Mesenteric fat pad (tissue), 1 donor: Measurements from ENCODE around the gene KCNQ4. TPM values are rescaled to one million over a fixed set of nuclear protein-coding genes. Genes with fewer than 3 reads are reported as not detected.

ENCODE experiments used
- DNase-seq: peaks from one replicate; pipeline ENCODE4 v3.0.0-alpha.2; 2020; ENCODE audit warnings: low spot score
- total RNA-seq: library from RNA; stranded (reverse); fragmentation: NEBNext Ultra II Directional; extraction: Animal tissue kit (Norgen Biotek cat#: 25700); gene quantifications from one replicate; pipeline ENCODE4 v1.2.1, GENCODE V29; 2021
- donor health status: DM: yes; HTN: yes; CAD: no.

The KCNQ4 gene
- total RNA-seq, 1 donor from 2014 or later, result 1.4 TPM

GRCh38 chr1:40818264-40818961, 34.8 kb downstream of the KCNQ4 start:
- DNase-seq, result no peak

DNA sequence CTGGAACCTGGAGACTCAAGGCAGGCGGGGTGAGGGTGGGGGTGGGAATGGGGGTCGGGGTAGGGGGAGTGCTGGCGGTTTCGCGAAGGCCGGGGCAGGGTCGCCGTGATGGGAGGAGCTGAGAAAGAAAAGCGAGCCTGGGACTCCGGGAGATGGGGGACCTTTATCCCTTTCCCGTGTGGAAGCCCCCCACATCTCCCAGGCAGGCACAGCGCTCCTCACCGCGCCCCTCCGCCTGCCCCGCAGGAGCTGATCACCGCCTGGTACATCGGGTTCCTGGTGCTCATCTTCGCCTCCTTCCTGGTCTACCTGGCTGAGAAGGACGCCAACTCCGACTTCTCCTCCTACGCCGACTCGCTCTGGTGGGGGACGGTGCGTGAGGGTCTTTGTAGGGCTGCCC, 35.5 kb downstream of the KCNQ4 start:
- DNase-seq, result no peak

DNA sequence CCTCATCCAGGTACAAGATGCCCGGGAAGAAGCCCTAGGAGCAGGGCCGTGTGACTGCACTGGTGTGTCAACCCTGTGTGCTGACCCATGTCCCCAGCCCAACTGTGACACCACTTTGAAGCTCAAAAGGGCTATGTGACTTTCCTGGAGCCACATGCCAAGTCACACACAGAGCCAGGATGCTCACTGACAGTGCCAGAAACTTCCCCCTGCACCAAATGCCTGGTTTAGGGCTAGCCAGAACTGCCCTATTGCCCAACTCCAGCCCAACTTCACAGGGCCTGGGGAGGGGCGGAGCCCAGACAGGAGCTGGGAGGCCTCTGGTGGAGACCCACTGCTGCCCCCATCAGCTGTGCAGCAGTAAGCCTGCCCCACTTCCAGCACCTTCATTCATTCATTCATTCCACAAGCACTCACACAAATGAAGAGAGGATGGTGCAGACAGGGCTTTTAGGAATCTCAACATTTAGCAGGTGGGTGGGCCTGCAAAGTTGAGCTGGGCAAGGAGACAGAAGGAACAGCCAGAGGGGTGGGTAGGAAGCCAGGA, 36.7 kb downstream of the KCNQ4 start:
- no peak for DNase-seq

DNA sequence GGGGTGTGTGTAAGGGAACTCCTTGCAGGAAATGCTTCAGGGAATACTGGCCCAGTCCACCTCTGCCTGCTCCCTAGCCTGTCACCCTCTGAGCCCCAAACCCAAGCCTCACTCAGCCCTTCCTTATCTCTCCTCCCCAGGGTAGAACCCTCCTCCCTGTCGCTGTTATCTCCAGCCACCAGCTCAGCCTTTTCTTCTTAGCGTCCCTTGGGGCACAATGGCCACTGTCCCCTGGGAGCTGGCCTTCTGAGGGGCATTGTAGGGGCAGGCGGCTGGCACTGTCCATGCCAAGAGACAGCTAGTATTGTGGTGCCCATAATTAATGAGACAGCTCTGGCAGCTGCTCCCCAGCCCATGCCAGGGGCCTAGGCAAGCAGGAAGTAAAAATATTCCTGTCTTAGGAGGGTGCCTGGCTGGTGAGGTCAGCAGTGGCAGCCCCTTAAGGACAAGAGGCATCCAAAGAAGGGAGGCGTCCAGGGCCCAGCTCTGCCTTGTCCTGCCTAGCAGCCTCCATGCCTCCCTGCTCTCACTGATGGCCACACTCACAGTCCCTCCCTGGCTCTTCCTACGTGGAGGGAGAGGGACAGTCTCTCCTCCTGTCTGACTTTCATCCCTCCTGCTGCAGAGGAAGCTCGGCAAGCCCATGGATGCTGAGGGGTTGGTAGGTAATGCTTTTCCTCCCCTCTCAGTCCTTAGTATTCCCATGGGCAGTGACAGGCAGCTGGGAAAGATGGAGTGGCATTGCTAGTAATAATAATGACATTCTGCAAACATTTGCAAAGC, 37.5 kb downstream of the KCNQ4 start:
- DNase-seq, result no peak

GRCh38 chr1:40822890-40823289, 39.3 kb downstream of the KCNQ4 start:
- DNase-seq, result no peak

DNA sequence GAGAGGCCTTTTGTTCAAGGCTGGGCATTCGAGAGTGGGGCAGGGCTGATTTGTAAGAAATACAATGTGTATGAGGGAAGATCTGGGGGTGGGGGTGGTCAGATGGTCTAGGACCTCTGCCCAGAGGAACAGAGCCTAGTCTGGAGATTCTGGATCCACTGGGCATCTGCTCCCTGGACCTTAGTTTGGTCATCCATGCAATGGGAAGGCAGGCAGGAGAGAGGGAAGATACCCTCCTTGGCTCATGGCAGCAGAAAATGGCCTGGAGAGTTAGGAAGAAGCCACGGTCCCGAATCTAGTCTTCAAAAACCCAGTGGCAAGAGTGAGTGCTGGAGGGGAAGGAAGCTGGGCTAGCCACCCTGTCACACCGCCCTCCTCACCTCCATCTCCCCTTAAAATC, 39.8 kb downstream of the KCNQ4 start:
- DNase-seq, result no peak

- no peak for DNase-seq
These were observed 40.4 kb downstream of the KCNQ4 start for GRCh38 chr1:40823983-40824382.

- DNase-seq, result no peak
These were observed 41.2 kb downstream of the KCNQ4 start for GRCh38 chr1:40824591-40825434.

GRCh38 chr1:40825435-40825788, 41.8 kb downstream of the KCNQ4 start:
- DNase-seq, result no peak

- no peak for DNase-seq
These were observed 42.4 kb downstream of the KCNQ4 start for GRCh38 chr1:40825996-40826395.

DNA sequence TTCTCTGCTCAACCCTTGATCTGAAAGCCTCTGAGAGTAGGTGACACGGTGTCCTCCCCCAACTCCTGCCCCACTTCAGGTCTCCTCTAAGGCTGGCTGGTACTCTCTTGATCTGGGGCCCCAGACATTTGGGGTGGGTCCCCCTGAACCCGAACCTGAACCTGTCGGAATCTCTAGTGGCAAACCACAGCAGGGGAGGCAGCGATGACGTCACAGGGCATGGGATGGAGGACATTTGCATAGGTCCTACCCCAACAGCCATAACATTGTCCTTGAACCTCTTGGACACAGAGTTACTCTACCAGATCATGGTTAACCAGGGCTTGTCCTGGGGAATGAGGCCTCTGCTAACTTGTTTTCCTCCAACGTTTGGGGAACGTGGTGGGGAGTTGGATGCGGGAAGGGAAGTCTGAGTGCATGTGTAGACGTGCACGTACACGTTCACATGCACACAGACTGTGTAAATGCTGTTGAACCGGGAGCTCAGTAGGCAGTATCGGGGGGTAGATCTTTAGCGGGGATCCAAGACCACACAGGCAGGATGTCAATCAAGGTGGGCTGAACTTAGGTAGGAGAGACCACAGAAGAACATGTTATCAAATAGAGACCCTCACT, 46.2 kb downstream of the KCNQ4 start:
- no peak for DNase-seq

GRCh38 chr1:40830419-40830943, 46.9 kb downstream of the KCNQ4 start:
- DNase-seq, result no peak

DNA sequence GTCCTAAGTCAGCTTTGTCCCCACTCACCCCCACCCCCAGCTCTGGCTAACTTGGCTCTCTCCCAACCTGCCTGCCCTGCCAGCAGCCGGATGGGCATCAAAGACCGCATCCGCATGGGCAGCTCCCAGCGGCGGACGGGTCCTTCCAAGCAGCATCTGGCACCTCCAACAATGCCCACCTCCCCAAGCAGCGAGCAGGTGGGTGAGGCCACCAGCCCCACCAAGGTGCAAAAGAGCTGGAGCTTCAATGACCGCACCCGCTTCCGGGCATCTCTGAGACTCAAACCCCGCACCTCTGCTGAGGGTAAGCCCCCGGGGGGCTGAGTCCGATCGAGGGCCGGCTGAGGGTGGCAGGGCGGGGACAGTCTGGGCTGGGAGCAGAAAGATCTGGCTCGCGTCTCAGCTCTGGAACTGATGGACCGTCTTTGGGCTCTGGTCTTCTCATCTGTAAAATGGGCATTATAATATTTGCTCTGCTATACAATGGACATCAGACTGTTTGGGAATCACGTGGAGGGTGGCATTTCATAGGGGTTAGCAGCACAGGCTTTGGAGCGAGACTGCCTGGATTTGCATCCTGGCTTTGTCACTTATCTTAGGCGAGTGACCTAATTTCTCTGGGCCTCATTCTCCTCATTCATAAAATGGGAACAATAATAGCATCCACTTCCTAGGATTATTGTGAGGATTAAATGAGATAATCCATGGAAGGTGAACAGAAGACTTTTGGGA, 47.6 kb downstream of the KCNQ4 start:
- no peak for DNase-seq

DNA sequence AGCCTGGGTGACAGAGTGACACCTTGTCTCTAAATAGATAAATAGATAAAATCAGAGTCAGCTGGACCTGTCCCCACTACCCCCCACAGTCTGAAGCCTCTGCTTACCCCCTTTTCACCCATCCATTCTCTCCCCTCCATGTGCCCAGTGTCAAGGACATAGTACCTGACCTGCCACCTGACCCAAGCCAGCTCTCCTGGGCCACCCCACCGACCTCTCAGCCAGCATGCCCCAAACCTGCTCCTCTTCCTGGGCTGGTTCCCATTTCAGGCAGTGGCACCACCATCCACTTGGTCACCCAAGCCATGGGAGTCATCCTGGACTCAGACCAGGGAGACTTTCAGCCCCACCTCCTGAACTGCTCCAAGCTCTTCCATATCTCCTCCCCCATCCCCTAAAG, 50.4 kb downstream of the KCNQ4 start:
- no peak for DNase-seq

DNA sequence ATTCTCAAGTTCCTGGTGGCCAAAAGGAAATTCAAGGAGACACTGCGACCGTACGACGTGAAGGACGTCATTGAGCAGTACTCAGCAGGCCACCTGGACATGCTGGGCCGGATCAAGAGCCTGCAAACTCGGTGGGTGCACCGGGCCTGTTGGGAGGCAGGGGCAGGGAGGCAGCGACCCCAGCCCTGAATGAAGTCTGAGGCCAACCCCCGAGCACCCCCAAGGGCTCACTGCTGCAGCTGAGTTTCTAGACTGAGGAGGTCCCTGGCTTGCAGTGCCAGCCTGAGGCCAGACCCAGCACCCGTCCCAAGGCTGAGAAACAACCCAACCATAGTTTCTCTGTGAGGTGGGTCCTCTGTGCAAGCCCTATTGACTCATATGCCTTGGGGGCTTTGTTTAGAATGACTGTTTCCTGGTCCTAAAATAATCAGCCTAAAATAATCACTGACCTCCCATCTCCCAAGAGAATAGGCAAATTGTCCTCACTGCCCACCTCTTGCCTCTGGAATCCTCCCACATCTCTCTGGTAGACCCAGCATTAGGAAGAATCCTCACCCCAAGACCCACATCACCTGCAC, 51.5 kb downstream of the KCNQ4 start:
- DNase-seq, result no peak

DNA sequence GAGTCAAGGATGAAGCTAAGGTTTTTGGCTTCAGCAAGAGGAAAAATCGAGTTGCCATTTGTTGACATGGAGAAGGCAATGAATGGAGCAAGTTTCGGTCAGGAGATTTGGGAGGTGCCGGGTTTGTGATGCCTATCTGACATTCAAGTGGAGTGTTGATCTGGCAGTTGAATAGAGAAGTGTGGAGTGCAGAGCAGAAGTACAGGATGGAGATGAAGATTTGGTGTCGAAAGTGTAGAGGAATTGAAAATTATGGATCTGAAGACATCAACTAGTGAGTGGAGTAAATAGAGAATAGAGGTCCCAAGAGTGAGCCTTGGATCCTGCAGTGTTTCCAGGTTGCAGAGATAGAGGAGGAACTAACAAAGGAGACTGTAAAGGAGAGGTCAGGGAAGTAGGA, 52.7 kb downstream of the KCNQ4 start:
- no peak for DNase-seq

DNA sequence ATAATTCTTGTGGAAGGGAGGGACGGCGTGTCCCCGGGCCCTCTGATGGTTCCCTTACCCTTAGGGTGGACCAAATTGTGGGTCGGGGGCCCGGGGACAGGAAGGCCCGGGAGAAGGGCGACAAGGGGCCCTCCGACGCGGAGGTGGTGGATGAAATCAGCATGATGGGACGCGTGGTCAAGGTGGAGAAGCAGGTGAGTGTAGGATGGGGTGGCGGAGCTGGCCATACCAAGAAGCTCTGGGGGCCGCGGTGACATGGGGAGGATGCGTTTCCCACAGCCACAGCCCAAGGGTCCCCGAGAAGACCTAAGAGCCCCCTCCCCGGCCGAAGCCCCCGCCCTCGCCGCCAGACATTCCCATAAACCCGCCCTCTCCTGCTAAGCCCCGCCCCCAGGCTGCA, 54.0 kb downstream of the KCNQ4 start:
- no peak for DNase-seq

GRCh38 chr1:40838045-40838979, 54.7 kb downstream of the KCNQ4 start:
- no peak for DNase-seq
